NCI-H146 treated with DMSO at 0.1 percent for 48 hours (cell line): ENCODE results near the gene UTP18.
"Not testable (repeated sequence)": the region's sequence is repeated elsewhere in the genome, so short reads cannot be mapped to it uniquely, and the experiment has no call there.

ENCODE experiments used
- DNase-seq: peaks from one replicate; lab custom pipeline; 2025; ENCODE audit not compliant: unreplicated experiment; lab: John Stamatoyannopoulos, UW

Gene UTP18

GRCh38 chr17:51330861-51331503 lies 70.6 kb downstream of the UTP18 start:
- not testable (repeated sequence) for DNase-seq

- DNase-seq: no peak
Observed at GRCh38 chr17:51335006-51335590, 74.8 kb downstream of the UTP18 start.

GRCh38 chr17:51335883-51336822 lies 75.8 kb downstream of the UTP18 start:
- DNase-seq: no peak

GRCh38 chr17:51341457-51341856 lies 81.1 kb downstream of the UTP18 start:
- DNase-seq: no peak

- no peak for DNase-seq
Observed at GRCh38 chr17:51342257-51342656, 81.9 kb downstream of the UTP18 start.

- DNase-seq: no peak
Observed at GRCh38 chr17:51344532-51344931, 84.2 kb downstream of the UTP18 start.

GRCh38 chr17:51346218-51346982 lies 86.1 kb downstream of the UTP18 start:
- no peak for DNase-seq
